ENCODE results near the gene TRABD2B.

TRABD2B gene

GRCh38 chr1:47786316-47786715 is 210.9 kb downstream of the TRABD2B start:
- no peak for TF ChIP-seq CTCF (IDR thresholded peaks at IDR 0.05)
- no peak for TF ChIP-seq ZFX (IDR thresholded peaks at IDR 0.05; ENCODE audit: borderline replicate concordance)
- H3K27ac ChIP-seq: no peak overlapping the region

GRCh38 chr1:47785561-47786271 is 211.5 kb downstream of the TRABD2B start:
- no peak overlapping the region for H3K27ac ChIP-seq
- TF ChIP-seq ZFX (IDR thresholded peaks at IDR 0.05; ENCODE audit: borderline replicate concordance): no peak
- no peak for TF ChIP-seq CTCF (IDR thresholded peaks at IDR 0.05)

- no peak for TF ChIP-seq CTCF (IDR thresholded peaks at IDR 0.05)
- TF ChIP-seq ZFX (IDR thresholded peaks at IDR 0.05; ENCODE audit: borderline replicate concordance): no peak
- no peak overlapping the region for H3K27ac ChIP-seq
Measured at GRCh38 chr1:47785118-47785517, 212.1 kb downstream of the TRABD2B start.

- TF ChIP-seq ZFX (IDR thresholded peaks at IDR 0.05; ENCODE audit: borderline replicate concordance): no peak
- TF ChIP-seq CTCF (IDR thresholded peaks at IDR 0.05): no peak
- no peak overlapping the region for H3K27ac ChIP-seq
Measured at GRCh38 chr1:47784497-47784822, 212.7 kb downstream of the TRABD2B start.

GRCh38 chr1:47783638-47784496 is 213.3 kb downstream of the TRABD2B start:
- TF ChIP-seq ZFX (IDR thresholded peaks at IDR 0.05; ENCODE audit: borderline replicate concordance) (no peak), CTCF (IDR thresholded peaks at IDR 0.05) (no peak)
- H3K27ac ChIP-seq: no peak overlapping the region

- TF ChIP-seq CTCF (IDR thresholded peaks at IDR 0.05): no peak
- H3K27ac ChIP-seq: no peak overlapping the region
Measured at GRCh38 chr1:47782414-47783166, 214.6 kb downstream of the TRABD2B start.
